HEK293 (cell line): Measurements from ENCODE around the gene DHX32.

ENCODE experiments used
- CTCF ChIA-PET: fragments of 350-600 bp; formaldehyde crosslinking; extraction: SDS; loops from one replicate; lab custom pipeline; 2021; ENCODE audit warnings: antibody characterized with exemption; lab: Yijun Ruan, JAX
- POLR2A ChIA-PET: fragments of 300-600 bp; formaldehyde crosslinking; extraction: SDS; loops from one replicate; lab custom pipeline; 2020; ENCODE audit warnings: antibody characterized with exemption, inconsistent platforms; lab: Yijun Ruan, JAX
- H3K27ac ChIP-seq: fragments of 200-500 bp; sonication (Bioruptor generic); 2 replicates; pipeline ENCODE4 v1.5.1; 2014; ENCODE audit warnings: low read depth, low read length, control low read depth, inconsistent platforms; ENCODE audit errors: extremely low read depth
- H3K36me3 ChIP-seq, 2 experiments: fragments of 200-500 bp in 1 of 2; sonication (Bioruptor generic) in 1 of 2; 1 replicate in 1 of 2; 2 replicates in 1 of 2; pipeline ENCODE4 v1.5.1; 2014 to 2017; ENCODE audit warnings: inconsistent platforms in 2 of 2, low read length in 2 of 2; ENCODE audit not compliant: control insufficient read depth in 2 of 2, insufficient read depth in 1 of 2
- H3K4me1 ChIP-seq: fragments of 200-500 bp; sonication (Bioruptor generic); 2 replicates; pipeline ENCODE4 v1.5.1; 2014; ENCODE audit warnings: mild to moderate bottlenecking, low read length, inconsistent platforms; ENCODE audit not compliant: control insufficient read depth, insufficient read depth
- H3K4me3 ChIP-seq: 2 replicates; pipeline ENCODE4 v1.5.1; 2011; ENCODE audit warnings: low read depth, mild to moderate bottlenecking, control low read depth, low read length, moderate library complexity
- H3K9me3 ChIP-seq: fragments of 200-500 bp; sonication (Bioruptor generic); 2 replicates; pipeline ENCODE4 v1.5.1; 2014; ENCODE audit warnings: low read depth, low read length, inconsistent platforms; ENCODE audit not compliant: control insufficient read depth, insufficient read depth
- FEZF1 ChIP-seq: fragments of 450-650 bp; formaldehyde crosslinking; IDR thresholded peaks from 2 replicates; pipeline ENCODE4 v1.5.1; 2016; ENCODE audit warnings: missing biosample characterization, missing genetic modification characterization
- OSR2 ChIP-seq: fragments of 450-650 bp; formaldehyde crosslinking; IDR thresholded peaks from 2 replicates; pipeline ENCODE4 v1.5.1; 2016; ENCODE audit warnings: missing biosample characterization, missing genetic modification characterization
- PRDM10 ChIP-seq: fragments of 450-650 bp; formaldehyde crosslinking; IDR thresholded peaks from 2 replicates; pipeline ENCODE4 v1.5.1; 2016; ENCODE audit warnings: missing biosample characterization, missing genetic modification characterization
- TRIM28 ChIP-seq: IDR thresholded peaks from 2 replicates; pipeline ENCODE4 v1.6.1; 2011; ENCODE audit warnings: low read length, control low read depth, borderline replicate concordance
- ZBTB26 ChIP-seq: fragments of 450-650 bp; formaldehyde crosslinking; optimal IDR thresholded peaks from 2 replicates; pipeline ENCODE3; 2016; ENCODE audit warnings: missing biosample characterization, mild to moderate bottlenecking, missing genetic modification characterization
- ZNF10 ChIP-seq: fragments of 450-650 bp; formaldehyde crosslinking; IDR thresholded peaks from 2 replicates; pipeline ENCODE4 v1.5.1; 2017; ENCODE audit warnings: missing biosample characterization, missing genetic modification characterization
- ZNF157 ChIP-seq: fragments of 450-650 bp; formaldehyde crosslinking; IDR thresholded peaks from 2 replicates; pipeline ENCODE4 v1.5.1; 2016; ENCODE audit warnings: missing biosample characterization, missing genetic modification characterization
- ZNF184 ChIP-seq: fragments of 450-650 bp; IDR thresholded peaks from 2 replicates; pipeline ENCODE4 v1.5.1; 2018; ENCODE audit warnings: missing biosample characterization, mild to moderate bottlenecking, missing genetic modification characterization
- ZNF354C ChIP-seq: fragments of 450-650 bp; formaldehyde crosslinking; IDR thresholded peaks from 2 replicates; pipeline ENCODE4 v1.5.1; 2016; ENCODE audit warnings: missing biosample characterization, missing genetic modification characterization, low read depth, borderline replicate concordance
- ZNF366 ChIP-seq: fragments of 450-650 bp; formaldehyde crosslinking; conservative IDR thresholded peaks from 2 replicates; pipeline ENCODE4 v1.5.1; 2016; ENCODE audit warnings: missing biosample characterization, missing genetic modification characterization
- ZNF549 ChIP-seq: fragments of 450-650 bp; IDR thresholded peaks from 2 replicates; pipeline ENCODE4 v1.5.1; 2018; ENCODE audit warnings: missing biosample characterization, missing genetic modification characterization, mild to moderate bottlenecking, inconsistent platforms, moderate library complexity
- ZNF621 ChIP-seq: fragments of 450-650 bp; formaldehyde crosslinking; IDR thresholded peaks from 2 replicates; pipeline ENCODE4 v1.5.1; 2017; ENCODE audit warnings: missing biosample characterization, missing genetic modification characterization
- ZSCAN30 ChIP-seq: fragments of 450-650 bp; IDR thresholded peaks from 2 replicates; pipeline ENCODE4 v1.5.1; 2018; ENCODE audit warnings: missing biosample characterization, mild to moderate bottlenecking, missing genetic modification characterization, moderate library complexity
- TF ChIP-seq, protein P1 (sequence below): fragments of 450-650 bp; formaldehyde crosslinking; IDR thresholded peaks from 2 replicates; pipeline ENCODE4 v1.5.1; 2016; ENCODE audit warnings: missing biosample characterization, missing genetic modification characterization
- TF ChIP-seq, protein P2 (sequence below): fragments of 450-650 bp; formaldehyde crosslinking; IDR thresholded peaks from 2 replicates; pipeline ENCODE4 v1.5.1; 2017; ENCODE audit warnings: missing biosample characterization, missing genetic modification characterization
- TF ChIP-seq, protein P3 (sequence below): fragments of 450-650 bp; formaldehyde crosslinking; IDR thresholded peaks from 2 replicates; pipeline ENCODE4 v1.5.1; 2017; ENCODE audit warnings: missing biosample characterization, missing genetic modification characterization

Gene DHX32

DNA sequence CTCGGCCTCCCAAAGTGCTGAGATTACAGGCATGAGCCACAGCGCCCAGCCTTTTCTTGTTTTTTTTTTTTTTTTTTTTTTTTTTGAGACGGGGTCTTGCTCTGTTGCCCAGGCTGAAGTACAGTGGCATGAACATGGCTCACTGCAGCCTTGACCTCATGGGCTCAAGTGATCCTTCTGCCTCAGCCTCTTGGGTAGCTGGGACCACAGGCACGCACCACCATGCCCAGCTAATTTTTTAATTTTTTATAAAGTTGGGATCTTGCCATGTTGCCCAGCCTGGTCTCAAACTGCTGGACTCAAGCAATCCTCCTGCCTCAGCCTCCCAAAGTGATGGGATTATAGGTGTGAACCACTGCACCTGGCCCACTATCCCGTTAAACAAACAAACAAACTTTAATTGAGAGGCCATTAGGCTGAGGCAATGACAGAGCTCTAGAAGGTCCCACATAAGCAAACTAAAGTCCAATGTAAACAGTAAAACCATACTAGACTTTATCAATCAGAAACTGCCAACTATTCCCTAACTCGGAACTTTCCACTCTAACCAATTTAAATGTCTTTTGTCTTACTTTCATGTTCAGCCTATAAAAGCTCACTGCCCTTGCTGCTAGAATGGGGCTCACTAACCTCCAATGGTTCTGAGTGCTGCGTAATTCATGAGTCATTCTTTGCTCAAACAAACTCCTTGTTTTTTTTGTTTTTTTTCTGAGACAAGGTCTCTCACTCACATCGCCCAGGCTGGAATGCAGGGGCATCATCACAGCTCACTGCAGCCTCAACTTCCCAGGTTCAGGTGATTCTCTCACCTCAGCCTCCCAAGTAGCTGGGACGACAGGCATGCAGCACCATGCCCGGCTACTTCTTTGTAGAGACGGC is 1.9 kb downstream of the DHX32 start (continued):
- TF ChIP-seq, protein P1, sequence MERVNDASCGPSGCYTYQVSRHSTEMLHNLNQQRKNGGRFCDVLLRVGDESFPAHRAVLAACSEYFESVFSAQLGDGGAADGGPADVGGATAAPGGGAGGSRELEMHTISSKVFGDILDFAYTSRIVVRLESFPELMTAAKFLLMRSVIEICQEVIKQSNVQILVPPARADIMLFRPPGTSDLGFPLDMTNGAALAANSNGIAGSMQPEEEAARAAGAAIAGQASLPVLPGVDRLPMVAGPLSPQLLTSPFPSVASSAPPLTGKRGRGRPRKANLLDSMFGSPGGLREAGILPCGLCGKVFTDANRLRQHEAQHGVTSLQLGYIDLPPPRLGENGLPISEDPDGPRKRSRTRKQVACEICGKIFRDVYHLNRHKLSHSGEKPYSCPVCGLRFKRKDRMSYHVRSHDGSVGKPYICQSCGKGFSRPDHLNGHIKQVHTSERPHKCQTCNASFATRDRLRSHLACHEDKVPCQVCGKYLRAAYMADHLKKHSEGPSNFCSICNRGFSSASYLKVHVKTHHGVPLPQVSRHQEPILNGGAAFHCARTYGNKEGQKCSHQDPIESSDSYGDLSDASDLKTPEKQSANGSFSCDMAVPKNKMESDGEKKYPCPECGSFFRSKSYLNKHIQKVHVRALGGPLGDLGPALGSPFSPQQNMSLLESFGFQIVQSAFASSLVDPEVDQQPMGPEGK (tag by site-specific recombination) = peak; percentile 20; the same call in 1 of the 2 replicates
- peak; percentile 57; the same call in 1 of the 2 replicates for TF ChIP-seq ZNF10
- TF ChIP-seq ZNF549 = peak; percentile 79
- TF ChIP-seq ZNF184 = peak; percentile 12; the same call in 1 of the 2 replicates
- TF ChIP-seq ZNF621 (tag by site-specific recombination) = no peak
- peak; percentile 64 for TF ChIP-seq ZNF366

DNA sequence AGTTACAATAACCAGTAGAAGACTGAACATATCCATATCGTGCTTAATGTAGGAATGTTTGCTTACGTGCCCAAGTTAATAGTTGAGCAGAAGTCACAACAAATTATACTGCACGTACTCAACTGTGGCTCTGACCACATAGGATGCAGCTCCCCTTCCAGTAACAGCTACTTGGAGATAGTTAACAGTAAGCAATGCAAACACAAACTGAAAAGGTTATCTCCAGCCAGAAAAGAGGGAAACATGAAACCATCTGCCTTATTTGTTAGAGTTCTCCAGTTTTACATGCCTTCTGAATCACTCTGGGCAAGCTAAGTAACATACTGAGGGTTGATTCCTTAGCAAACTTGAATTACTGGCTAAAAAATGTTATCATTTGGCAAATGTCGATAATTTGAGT is 9.8 kb downstream of the DHX32 start:
- no peaks in the 10 kb centered on the region for H3K9me3 ChIP-seq
- CTCF ChIA-PET = interaction anchor here (0.6 to 1.3 kb wide), 2 partner anchors 12 to 286 kb away, joined by 3 to 4 read pairs; no protein-coding TSS in a partner anchor
- no peak overlapping the region for H3K4me3 ChIP-seq
- TF ChIP-seq, protein P2, sequence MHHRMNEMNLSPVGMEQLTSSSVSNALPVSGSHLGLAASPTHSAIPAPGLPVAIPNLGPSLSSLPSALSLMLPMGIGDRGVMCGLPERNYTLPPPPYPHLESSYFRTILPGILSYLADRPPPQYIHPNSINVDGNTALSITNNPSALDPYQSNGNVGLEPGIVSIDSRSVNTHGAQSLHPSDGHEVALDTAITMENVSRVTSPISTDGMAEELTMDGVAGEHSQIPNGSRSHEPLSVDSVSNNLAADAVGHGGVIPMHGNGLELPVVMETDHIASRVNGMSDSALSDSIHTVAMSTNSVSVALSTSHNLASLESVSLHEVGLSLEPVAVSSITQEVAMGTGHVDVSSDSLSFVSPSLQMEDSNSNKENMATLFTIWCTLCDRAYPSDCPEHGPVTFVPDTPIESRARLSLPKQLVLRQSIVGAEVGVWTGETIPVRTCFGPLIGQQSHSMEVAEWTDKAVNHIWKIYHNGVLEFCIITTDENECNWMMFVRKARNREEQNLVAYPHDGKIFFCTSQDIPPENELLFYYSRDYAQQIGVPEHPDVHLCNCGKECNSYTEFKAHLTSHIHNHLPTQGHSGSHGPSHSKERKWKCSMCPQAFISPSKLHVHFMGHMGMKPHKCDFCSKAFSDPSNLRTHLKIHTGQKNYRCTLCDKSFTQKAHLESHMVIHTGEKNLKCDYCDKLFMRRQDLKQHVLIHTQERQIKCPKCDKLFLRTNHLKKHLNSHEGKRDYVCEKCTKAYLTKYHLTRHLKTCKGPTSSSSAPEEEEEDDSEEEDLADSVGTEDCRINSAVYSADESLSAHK (tag by site-specific recombination) = peak; percentile 54; the same call in 1 of the 2 replicates
- TF ChIP-seq FEZF1 (tag by site-specific recombination) (peak; percentile 45), ZNF157 (tag by site-specific recombination) (no peak), TRIM28 (0 out of 2 replicates have a peak, but pooled peaks have one; percentile 46), ZBTB26 (tag by site-specific recombination) (no peak), PRDM10 (tag by site-specific recombination) (0 out of 2 replicates have a peak, but pooled peaks have one; percentile 51), OSR2 (tag by site-specific recombination) (peak; percentile 93), ZSCAN30 (tag by site-specific recombination) (no peak), ZNF354C (no peak)
- TF ChIP-seq, protein P3, sequence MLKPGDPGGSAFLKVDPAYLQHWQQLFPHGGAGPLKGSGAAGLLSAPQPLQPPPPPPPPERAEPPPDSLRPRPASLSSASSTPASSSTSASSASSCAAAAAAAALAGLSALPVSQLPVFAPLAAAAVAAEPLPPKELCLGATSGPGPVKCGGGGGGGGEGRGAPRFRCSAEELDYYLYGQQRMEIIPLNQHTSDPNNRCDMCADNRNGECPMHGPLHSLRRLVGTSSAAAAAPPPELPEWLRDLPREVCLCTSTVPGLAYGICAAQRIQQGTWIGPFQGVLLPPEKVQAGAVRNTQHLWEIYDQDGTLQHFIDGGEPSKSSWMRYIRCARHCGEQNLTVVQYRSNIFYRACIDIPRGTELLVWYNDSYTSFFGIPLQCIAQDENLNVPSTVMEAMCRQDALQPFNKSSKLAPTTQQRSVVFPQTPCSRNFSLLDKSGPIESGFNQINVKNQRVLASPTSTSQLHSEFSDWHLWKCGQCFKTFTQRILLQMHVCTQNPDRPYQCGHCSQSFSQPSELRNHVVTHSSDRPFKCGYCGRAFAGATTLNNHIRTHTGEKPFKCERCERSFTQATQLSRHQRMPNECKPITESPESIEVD (tag by site-specific recombination) = peak; percentile 71
- peaks cover 9 to 23% of the 10 kb centered on the region in 2 experiments; a peak in 2 of 3 replicates for H3K36me3 ChIP-seq
- peaks cover 10% of the 10 kb centered on the region for H3K4me1 ChIP-seq
- POLR2A ChIA-PET = no interaction called here
- H3K27ac ChIP-seq = peak overlapping the region; percentile 21; the same call in 1 of the 2 replicates
